Body of pancreas (tissue), 4 donors: ENCODE data around the gene EYS.

Experiments used
- CTCF ChIP-seq, 7 experiments: fragments of 450-650 bp in 4 of 7; fragments of 200-600 bp in 3 of 7; sonication (generic) in 3 of 7; IDR thresholded peaks; one replicate each; pipeline ENCODE4 v1.5.1; 2016 to 2019; ENCODE audit warnings: antibody characterized with exemption in 7 of 7
- POLR2A ChIP-seq, 3 donors: fragments of 450-650 bp; IDR thresholded peaks; one replicate each; pipeline ENCODE4 v1.6.1; 2016; ENCODE audit warnings: antibody characterized with exemption in 3 of 3, mild to moderate bottlenecking in 2 of 3

- no peak for TF ChIP-seq CTCF (IDR thresholded peaks at IDR 0.05)
- no peak for TF ChIP-seq POLR2A (IDR thresholded peaks at IDR 0.05)
Observed at GRCh38 chr6:63760199-63760598, 1946.8 kb downstream of the EYS start.
